Right cardiac atrium (tissue), 5 donors: Measurements from ENCODE around the gene PHF23. TPM values are rescaled to one million over a fixed set of nuclear protein-coding genes. Genes with fewer than 3 reads are reported as not detected.
A peak's percentile ranks its signal among the peaks of the same experiment; 100 is the strongest.

Experiments
- ATAC-seq, 2 donors: fragments of 200-7000 bp; cut with Tn5 transposase; one replicate each; pipeline versions ENCODE4 v1.8.0 to v1.9.1; 2020; ENCODE audit warnings: moderate library complexity in 2 of 2, mild to moderate bottlenecking in 1 of 2
- DNase-seq, 3 donors: peaks; one replicate each; pipeline ENCODE4 v3.0.0-alpha.2; 2020
- H3K27ac ChIP-seq: one replicate; pipeline ENCODE4 v1.5.1; 2013; ENCODE audit warnings: mild to moderate bottlenecking, low read length, control low read depth, moderate library complexity
- H3K27me3 ChIP-seq: one replicate; pipeline ENCODE4 v1.6.1; 2013; ENCODE audit not compliant: control insufficient read depth, insufficient read depth
- H3K4me1 ChIP-seq: one replicate; pipeline ENCODE4 v1.6.1; 2013; ENCODE audit warnings: low read length; ENCODE audit not compliant: control insufficient read depth, insufficient read depth
- H3K4me3 ChIP-seq: one replicate; pipeline ENCODE4 v1.5.1; 2013; ENCODE audit warnings: low read length, control low read depth
- H3K9me3 ChIP-seq: one replicate; pipeline ENCODE4 v1.6.1; 2013; ENCODE audit warnings: low read length; ENCODE audit not compliant: control insufficient read depth
- WGBS: extraction: QIAGEN DNeasy Blood & Tissue Kit; methylation state at CpG from one replicate; pipeline ENCODE4 v1.1.7; 2013; 5-methylcytosine and 5-hydroxymethylcytosine counted together
- intact Hi-C, 4 donors: fragments of 100-400 bp; cut with DNase I; formaldehyde crosslinking; loops; one replicate each; pipeline versions ENCODE4 v1.11.0 to v1.14.0; 2022 to 2023
- long read RNA-seq, 4 donors: library from polyadenylated mRNA; unstranded; transcript quantifications; one replicate each; pipeline ENCODE4 v2.0.0, GENCODE V29; 2020 to 2021
- polyA plus RNA-seq: library from polyadenylated mRNA; stranded (reverse); fragments of 200-250 nt; gene quantifications from one replicate; pipeline ENCODE4 v1.2.3, GENCODE V29; 2013
- total RNA-seq, 4 donors: library from RNA; stranded (reverse); fragmentation: NEBNext Ultra II Directional; extraction: Animal tissue kit (Norgen Biotek cat#: 25700); gene quantifications; one replicate each; pipeline ENCODE4 v1.2.1, GENCODE V29; 2021
- donor health status: healthy with polysubstance abuse.
- donor health status: DM: no; HTN: yes; CAD: no.
- donor health status: DM: no; HTN: no; CAD: no.
- donor health status: DM: no; HTN: yes; CAD: no; lungs with severe emphysema.
- donor health status: DM: yes; HTN: yes; CAD: no.

The PHF23 gene
- total RNA-seq, result 10 to 100 TPM; 22.2 to 30.4 (median 24.5) TPM
- polyA plus RNA-seq, result 18.8 TPM
- long read RNA-seq, donor 1, transcript PHF23-201 (5 exons, 2,037 nt), result major isoform, 41 of 53 reads
- long read RNA-seq, donor 1, partial matches to known transcripts, result 6 of 53 reads
- long read RNA-seq, donor 1, other reads (novel, unspliced or antisense), result 3 of 53 reads
- long read RNA-seq, donor 2, transcript PHF23-201 (5 exons, 2,037 nt), result major isoform, 7 of 17 reads
- long read RNA-seq, donor 2, partial matches to known transcripts, result 3 of 17 reads
- long read RNA-seq, donor 2, other reads (novel, unspliced or antisense), result 3 of 17 reads
- long read RNA-seq, donor 3, transcript PHF23-201 (5 exons, 2,037 nt), result major isoform, 6 of 18 reads
- long read RNA-seq, donor 3, partial matches to known transcripts, result 4 of 18 reads
- long read RNA-seq, donor 3, other reads (novel, unspliced or antisense), result 6 of 18 reads
- long read RNA-seq, donor 4, transcript PHF23-201 (5 exons, 2,037 nt), result major isoform, 33 of 43 reads
- long read RNA-seq, donor 4, partial matches to known transcripts, result 5 of 43 reads
- long read RNA-seq, donor 4, other reads (novel, unspliced or antisense), result 3 of 43 reads

DNA sequence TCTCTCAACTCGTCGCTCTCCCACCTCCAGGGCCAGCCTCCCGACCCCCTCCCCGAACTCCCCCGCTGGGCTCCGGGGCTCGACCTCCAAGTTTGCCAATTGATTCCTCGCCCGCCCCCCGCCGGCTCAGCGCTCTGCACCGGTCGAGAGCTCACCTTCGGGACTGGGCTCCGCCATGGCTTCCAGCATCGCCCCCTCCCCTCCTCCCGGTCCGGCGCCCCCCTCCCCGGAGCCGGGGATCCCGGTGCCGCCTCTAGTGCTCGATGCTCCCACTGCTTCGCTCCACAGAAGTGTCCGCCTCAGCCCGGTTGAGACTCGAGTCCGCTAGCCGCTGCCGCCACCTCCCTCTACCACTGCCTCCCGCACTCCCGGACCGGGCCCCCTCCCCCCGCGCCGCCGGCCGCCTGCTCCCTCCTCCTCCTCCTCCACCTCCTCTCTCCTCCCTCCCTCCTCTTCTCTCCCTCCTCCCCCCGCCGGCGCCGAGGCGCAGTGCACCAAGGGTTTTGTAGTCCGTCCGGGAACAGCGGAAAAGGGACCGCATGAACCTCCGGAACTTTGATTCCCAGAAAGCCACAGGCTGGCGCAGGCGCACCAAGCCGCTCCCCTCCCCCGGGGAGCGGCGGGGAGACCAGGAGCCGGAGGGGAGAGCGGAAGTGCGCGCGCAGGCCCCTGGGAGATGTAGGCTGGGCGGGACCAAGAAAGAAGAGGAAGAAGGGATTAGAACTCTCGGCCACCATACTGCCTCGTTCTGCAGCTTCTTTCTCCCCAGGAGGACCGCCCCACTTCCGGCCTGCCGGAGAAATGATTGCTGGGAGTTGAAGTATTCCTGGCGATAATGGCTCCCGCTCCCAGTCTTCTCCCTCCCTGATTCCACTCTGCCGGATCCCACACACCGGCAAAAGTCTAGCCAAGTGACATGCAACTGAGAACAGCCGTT lies at the start of gene PHF23:
PHF23 (minus strand) TSS at position 367 of the 937 bp plus-strand sequence; CDS start at position 189, 178 bp downstream.
- intact Hi-C loops, result no loop called here
- peak within 1 kb of the TSS; percentile 68 for H3K27ac ChIP-seq
- H3K9me3 ChIP-seq, result no peaks in the 10 kb centered on the region
- under 1% methylated on average over 72 of the region's 72 CpGs for WGBS
- peak within 1 kb of the TSS; percentile 97 for H3K4me3 ChIP-seq
- H3K4me1 ChIP-seq, result peaks cover 9% of the 10 kb centered on the region
- DNase-seq, result peak; percentile 99 to 100 (median 99)
- ATAC-seq, result peak; percentile 78 to 84
- no peaks in the 10 kb centered on the region for H3K27me3 ChIP-seq

DNA sequence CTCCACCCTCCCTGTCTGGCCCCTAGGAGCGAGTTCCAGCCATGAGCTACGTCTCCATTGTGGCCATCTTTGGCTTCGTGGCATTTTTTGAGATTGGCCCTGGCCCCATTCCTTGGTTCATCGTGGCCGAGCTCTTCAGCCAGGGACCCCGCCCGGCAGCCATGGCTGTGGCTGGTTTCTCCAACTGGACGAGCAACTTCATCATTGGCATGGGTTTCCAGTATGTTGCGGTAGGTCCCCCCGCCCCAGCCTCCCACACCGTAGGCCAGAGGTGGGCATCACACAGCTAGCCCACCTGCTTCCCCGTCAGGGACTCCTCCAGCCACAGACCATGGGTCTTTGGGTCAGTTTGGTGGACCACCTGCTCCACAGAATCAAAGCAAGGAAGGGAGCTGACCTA lies 46.4 kb upstream of the PHF23 start:
- no peak for DNase-seq
- H3K27ac ChIP-seq, result no peak overlapping the region
- intact Hi-C loops, result loop anchor here in 1 of 4 donors (10.0 kb wide), 1 partner anchor 59 kb away; no protein-coding TSS in a partner anchor
- no peak overlapping the region for H3K4me3 ChIP-seq
- no peaks in the 10 kb centered on the region for H3K9me3 ChIP-seq
- H3K4me1 ChIP-seq, result no peaks in the 10 kb centered on the region
- H3K27me3 ChIP-seq, result no peaks in the 10 kb centered on the region
- no peak for ATAC-seq
- WGBS, result 82% methylated on average over 12 of the region's 12 CpGs

DNA sequence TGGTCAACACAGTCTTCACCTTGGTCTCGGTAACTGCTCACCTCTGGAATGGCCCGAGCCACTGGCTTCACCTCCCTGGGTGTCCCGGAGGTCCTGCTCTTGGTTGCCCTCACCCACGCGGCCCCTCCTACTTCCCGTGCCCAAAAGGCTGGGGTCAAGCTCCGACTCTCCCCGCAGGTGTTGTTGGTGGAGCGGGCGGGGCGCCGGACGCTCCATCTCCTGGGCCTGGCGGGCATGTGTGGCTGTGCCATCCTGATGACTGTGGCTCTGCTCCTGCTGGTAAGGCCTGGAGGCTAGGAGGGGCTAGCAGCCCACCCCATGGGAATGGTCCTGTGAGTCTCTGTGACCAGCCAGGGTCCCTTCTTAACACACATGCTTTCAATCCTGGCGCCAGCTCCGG lies 45.7 kb upstream of the PHF23 start:
- intact Hi-C loops, result loop anchor here in 1 of 4 donors (10.0 kb wide), 1 partner anchor 60 kb away; no protein-coding TSS in a partner anchor
- H3K9me3 ChIP-seq, result no peaks in the 10 kb centered on the region
- H3K27ac ChIP-seq, result no peak overlapping the region
- H3K4me1 ChIP-seq, result no peaks in the 10 kb centered on the region
- 91% methylated on average over 16 of the region's 16 CpGs for WGBS
- ATAC-seq, result no peak
- no peaks in the 10 kb centered on the region for H3K27me3 ChIP-seq
- H3K4me3 ChIP-seq, result no peak overlapping the region
- DNase-seq, result peak in 1 of 3 donors; percentile 63

DNA sequence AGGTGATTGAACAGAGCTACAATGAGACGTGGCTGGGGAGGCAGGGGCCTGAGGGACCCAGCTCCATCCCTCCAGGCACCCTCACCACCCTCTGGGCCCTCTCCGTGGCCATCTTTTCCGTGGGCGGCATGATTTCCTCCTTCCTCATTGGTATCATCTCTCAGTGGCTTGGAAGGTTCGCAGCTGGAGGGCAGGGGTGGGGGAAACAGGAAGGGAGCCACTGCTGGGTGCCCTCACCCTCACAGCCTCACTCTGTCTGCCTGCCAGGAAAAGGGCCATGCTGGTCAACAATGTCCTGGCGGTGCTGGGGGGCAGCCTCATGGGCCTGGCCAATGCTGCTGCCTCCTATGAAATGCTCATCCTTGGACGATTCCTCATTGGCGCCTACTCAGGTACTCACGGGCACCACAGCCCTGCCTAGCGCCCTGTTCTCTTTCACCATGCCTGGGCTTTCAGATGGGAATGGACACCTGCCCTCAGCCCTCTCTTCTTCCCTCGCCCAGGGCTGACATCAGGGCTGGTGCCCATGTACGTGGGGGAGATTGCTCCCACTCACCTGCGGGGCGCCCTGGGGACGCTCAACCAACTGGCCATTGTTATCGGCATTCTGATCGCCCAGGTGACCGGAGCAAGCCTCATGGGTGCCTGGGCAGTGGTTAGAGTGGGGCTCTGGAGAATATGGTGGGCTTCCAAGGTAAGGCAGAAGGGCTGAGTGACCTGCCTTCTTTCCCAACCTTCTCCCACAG lies 44.4 kb upstream of the PHF23 start:
- peak overlapping the region; percentile 93 for H3K27ac ChIP-seq
- H3K27me3 ChIP-seq, result no peaks in the 10 kb centered on the region
- WGBS, result 80% methylated on average over 18 of the region's 18 CpGs
- no peaks in the 10 kb centered on the region for H3K4me1 ChIP-seq
- ATAC-seq (no peak), DNase-seq (no peak)
- H3K4me3 ChIP-seq, result peak overlapping the region; percentile 47
- H3K9me3 ChIP-seq, result no peaks in the 10 kb centered on the region
- intact Hi-C loops, result loop anchor here in 1 of 4 donors (10.0 kb wide), 1 partner anchor 61 kb away; no protein-coding TSS in a partner anchor

DNA sequence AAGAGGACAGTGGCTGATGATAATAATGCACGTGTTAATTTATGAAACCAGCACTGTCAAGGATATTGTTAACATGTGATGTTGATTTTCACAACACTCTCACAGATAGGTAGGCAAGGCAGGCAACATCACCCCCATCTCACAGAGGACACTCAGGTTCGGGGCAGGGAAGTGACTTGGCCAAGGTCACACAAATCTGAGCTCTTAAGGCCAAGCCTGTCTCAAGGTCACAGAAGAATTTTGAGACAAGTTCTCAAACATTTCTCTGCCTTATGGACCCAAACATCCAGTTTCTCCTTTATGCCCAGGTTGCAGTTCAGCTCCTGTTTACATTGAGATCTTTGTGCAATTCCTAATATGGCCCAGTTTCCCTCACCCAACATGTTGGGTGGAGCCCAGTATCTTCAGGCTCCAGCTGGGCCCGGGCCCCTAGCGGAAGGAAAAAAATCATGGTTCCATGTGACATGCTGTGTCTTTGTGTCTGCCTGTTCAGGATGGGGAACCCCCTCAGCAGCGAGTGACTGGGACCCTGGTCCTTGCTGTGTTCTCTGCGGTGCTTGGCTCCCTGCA lies 43.6 kb upstream of the PHF23 start:
- intact Hi-C loops, result loop anchor here in 1 of 4 donors (10.0 kb wide), 1 partner anchor 62 kb away; no protein-coding TSS in a partner anchor
- Histone ChIP-seq H3K9me3 (no peaks in the 10 kb centered on the region), H3K4me1 (no peaks in the 10 kb centered on the region), H3K4me3 (peak overlapping the region; percentile 47), H3K27ac (peak overlapping the region; percentile 93), H3K27me3 (no peaks in the 10 kb centered on the region)
- WGBS, result 49% methylated on average over 6 of the region's 6 CpGs
- no peak for ATAC-seq
- DNase-seq, result no peak

DNA sequence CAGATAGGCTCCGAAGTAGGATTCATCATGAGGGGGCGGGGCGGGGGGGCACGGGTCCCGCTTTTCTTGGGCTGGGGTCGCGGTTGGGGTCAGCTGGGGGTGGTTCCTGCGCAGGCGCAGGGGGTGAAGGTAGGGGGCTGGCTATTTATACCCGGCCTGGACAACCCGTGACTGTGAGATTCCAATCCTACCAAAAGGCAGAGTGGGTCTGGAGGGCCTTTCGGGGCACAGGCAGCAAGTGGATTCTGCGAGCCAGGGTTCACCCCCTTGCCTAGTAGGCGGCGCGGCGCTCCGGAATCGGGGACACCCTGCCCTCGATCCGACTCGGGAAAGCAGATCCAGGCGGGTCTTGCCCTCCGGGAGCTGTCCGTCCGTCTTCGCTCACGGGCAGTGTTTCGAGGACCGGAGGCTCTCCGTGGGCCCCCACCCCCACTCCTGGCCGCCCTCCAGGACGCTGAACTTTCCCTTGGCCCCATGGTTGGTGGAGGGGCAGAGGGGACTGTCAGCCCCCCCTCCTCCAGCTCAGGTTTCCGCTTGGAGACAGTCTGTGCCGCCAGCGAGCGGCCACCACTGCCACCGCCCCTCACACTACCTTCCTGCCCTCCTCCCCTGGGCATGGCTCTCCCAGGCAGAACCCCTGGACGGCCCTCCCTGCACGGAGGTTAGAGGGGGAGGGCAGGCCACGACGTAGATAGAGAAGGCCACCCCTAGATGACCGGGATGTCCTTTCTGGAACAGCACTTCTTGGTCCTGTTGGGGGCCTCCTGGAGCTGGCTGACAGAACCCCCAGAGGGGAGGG lies 42.9 kb upstream of the PHF23 start:
- intact Hi-C loops, result loop anchor here in 3 of 4 donors (2.0 to 10.0 kb wide), 2 partner anchors 15 to 63 kb away; no protein-coding TSS in a partner anchor

DNA sequence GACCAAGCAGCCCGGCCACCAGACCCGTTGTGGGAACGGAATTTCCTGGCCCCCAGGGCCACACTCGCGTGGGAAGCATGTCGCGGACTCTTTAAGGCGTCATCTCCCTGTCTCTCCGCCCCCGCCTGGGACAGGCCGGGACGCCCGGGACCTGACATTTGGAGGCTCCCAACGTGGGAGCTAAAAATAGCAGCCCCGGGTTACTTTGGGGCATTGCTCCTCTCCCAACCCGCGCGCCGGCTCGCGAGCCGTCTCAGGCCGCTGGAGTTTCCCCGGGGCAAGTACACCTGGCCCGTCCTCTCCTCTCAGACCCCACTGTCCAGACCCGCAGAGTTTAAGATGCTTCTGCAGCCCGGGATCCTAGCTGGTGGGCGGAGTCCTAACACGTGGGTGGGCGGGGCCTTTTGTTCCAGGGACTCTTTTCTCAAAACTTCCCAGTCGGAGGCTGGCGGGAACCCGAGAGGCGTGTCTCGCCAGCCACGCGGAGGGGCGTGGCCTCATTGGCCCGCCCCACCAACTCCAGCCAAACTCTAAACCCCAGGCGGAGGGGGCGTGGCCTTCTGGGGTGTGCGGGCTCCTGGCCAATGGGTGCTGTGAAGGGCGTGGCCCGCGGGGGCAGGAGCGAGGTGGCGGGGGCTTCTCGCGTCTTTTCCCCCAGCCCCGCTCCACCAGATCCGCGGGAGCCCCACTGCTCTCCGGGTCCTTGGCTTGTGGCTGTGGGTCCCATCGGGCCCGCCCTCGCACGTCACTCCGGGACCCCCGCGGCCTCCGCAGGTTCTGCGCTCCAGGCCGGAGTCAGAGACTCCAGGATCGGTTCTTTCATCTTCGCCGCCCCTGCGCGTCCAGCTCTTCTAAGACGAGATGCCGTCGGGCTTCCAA lies 42.1 kb upstream of the PHF23 start, which contains the start of gene SLC2A4:
SLC2A4 (plus strand) TSS at position 645 of the 879 bp plus-strand sequence; CDS start at position 862, 217 bp downstream.
- ATAC-seq, result peak; percentile 85 to 88
- no peaks in the 10 kb centered on the region for H3K4me1 ChIP-seq
- intact Hi-C loops, result loop anchor here in 3 of 4 donors (2.0 to 10.0 kb wide), 2 partner anchors 15 to 63 kb away; no protein-coding TSS in a partner anchor

More for the DNA sequence above, 42.9 kb upstream of the PHF23 start:
- peak overlapping the region; percentile 47 for H3K4me3 ChIP-seq
- WGBS, result 3% methylated on average over 43 of the region's 43 CpGs
- H3K9me3 ChIP-seq, result no peaks in the 10 kb centered on the region
- H3K27me3 ChIP-seq, result no peaks in the 10 kb centered on the region
- peak overlapping the region; percentile 93 for H3K27ac ChIP-seq
- peak; percentile 43 to 67 for ATAC-seq
- DNase-seq, result peak; percentile 71 to 92 (median 87)
- H3K4me1 ChIP-seq, result no peaks in the 10 kb centered on the region

DNA sequence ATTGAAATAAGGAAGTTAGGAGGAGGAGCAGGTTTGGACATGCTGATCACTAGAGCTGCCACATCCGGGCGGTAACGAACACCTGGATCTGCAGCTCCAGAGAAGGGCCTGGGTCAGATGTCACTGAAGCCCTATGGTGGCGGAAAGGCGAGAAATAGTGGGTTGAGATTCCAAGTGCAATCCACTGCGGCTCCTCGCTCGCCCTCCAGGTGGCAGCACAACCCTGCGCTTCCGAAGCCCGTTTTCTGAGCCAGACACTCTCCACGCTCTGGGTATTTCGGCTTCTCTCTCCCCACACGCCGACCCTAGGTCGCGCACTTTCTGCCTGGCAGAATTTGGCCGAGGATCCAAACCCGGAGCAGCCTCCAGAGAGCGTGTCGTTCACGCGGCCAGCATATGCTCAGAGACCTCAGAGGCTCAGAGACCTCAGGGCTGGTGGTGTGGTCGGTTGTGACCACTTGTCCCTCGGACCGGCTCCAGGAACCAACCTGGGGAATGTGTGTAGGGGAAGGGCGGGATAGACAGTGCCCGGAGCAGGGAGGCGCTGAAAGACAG lies 41.3 kb upstream of the PHF23 start:
- ATAC-seq, result peak; percentile 73 to 77
- no peaks in the 10 kb centered on the region for H3K4me1 ChIP-seq
- peak; percentile 83 to 92 (median 92) for DNase-seq
- WGBS, result under 1% methylated on average over 29 of the region's 29 CpGs
- H3K4me3 ChIP-seq, result peak overlapping the region; percentile 37
- H3K27ac ChIP-seq, result peak overlapping the region; percentile 92
- H3K9me3 ChIP-seq, result no peaks in the 10 kb centered on the region
- H3K27me3 ChIP-seq, result no peaks in the 10 kb centered on the region
- intact Hi-C loops, result loop anchor here in 3 of 4 donors (1.0 to 10.0 kb wide), 3 partner anchors 16 to 64 kb away; no protein-coding TSS in a partner anchor

More for the DNA sequence above, 42.1 kb upstream of the PHF23 start, which contains the start of gene SLC2A4:
- DNase-seq, result peak; percentile 95 to 98 (median 98)
- Histone ChIP-seq H3K4me3 (peak within 1 kb of the TSS; percentile 47), H3K27me3 (no peaks in the 10 kb centered on the region), H3K27ac (peak within 1 kb of the TSS; percentile 93), H3K9me3 (no peaks in the 10 kb centered on the region)
- WGBS, result under 1% methylated on average over 71 of the region's 71 CpGs
